CD8-positive, alpha-beta memory T cell (primary cell): Measurements from ENCODE around the gene NOVA2. TPM values are rescaled to one million over a fixed set of nuclear protein-coding genes. Genes with fewer than 3 reads are reported as not detected.

ENCODE experiments used
- CTCF ChIA-PET: fragments of 350-600 bp; sonication (Branson Sonifier 250); formaldehyde crosslinking; loops from one replicate; lab custom pipeline; 2021; ENCODE audit warnings: antibody characterized with exemption; lab: Charles Lee
- POLR2A ChIA-PET: fragments of 350-600 bp; sonication (Branson Sonifier 250); formaldehyde crosslinking; loops from one replicate; lab custom pipeline; 2021; ENCODE audit warnings: antibody characterized with exemption; lab: Charles Lee
- DNase-seq, 5 donors: peaks; one replicate each; pipeline versions ENCODE4 v3.0.0 to v3.0.0-alpha.2; 2020 to 2022; ENCODE audit warnings: mixed read lengths in 1 of 5
- H3K27ac ChIP-seq: one replicate; pipeline ENCODE4 v1.7.0; 2013; ENCODE audit warnings: low read depth, mild to moderate bottlenecking, low read length, moderate library complexity
- H3K27me3 ChIP-seq: 2 replicates; pipeline ENCODE4 v1.7.0; 2013; ENCODE audit warnings: low read length, mild to moderate bottlenecking; ENCODE audit not compliant: insufficient read depth, poor library complexity, severe bottlenecking
- H3K36me3 ChIP-seq: 2 replicates; pipeline ENCODE4 v1.7.0; 2013; ENCODE audit warnings: mild to moderate bottlenecking, low read length, moderate library complexity; ENCODE audit not compliant: insufficient read depth
- H3K4me1 ChIP-seq: 2 replicates; pipeline ENCODE4 v1.7.0; 2013; ENCODE audit warnings: mild to moderate bottlenecking, low read length, moderate library complexity; ENCODE audit not compliant: insufficient read depth
- H3K4me3 ChIP-seq: 2 replicates; pipeline ENCODE4 v1.7.0; 2013; ENCODE audit warnings: mild to moderate bottlenecking, low read length
- H3K9me3 ChIP-seq: 2 replicates; pipeline ENCODE4 v1.7.0; 2013; ENCODE audit warnings: mild to moderate bottlenecking, low read length
- H3K27ac Mint-ChIP-seq, 8 donors: one replicate each; pipeline ENCODE4 v1.8.0; 2020 to 2021; ENCODE audit warnings: mixed read lengths in 8 of 8, mild to moderate bottlenecking in 6 of 8, inconsistent platforms in 3 of 8, moderate library complexity in 3 of 8
- H3K27me3 Mint-ChIP-seq, 2 donors: one replicate each; pipeline ENCODE4 v1.8.0; 2020 to 2021; ENCODE audit warnings: mixed read lengths in 2 of 2, mild to moderate bottlenecking in 1 of 2, moderate library complexity in 1 of 2
- H3K36me3 Mint-ChIP-seq, 3 donors: one replicate each; pipeline ENCODE4 v1.8.0; 2020 to 2021; ENCODE audit warnings: mixed read lengths in 3 of 3, inconsistent platforms in 1 of 3, mild to moderate bottlenecking in 1 of 3
- H3K4me1 Mint-ChIP-seq, 3 donors: one replicate each; pipeline ENCODE4 v1.8.0; 2020 to 2021; ENCODE audit warnings: mixed read lengths in 3 of 3, inconsistent platforms in 1 of 3, mild to moderate bottlenecking in 1 of 3
- H3K4me3 Mint-ChIP-seq, 7 donors: one replicate each; pipeline ENCODE4 v1.8.0; 2020 to 2021; ENCODE audit warnings: mixed read lengths in 7 of 7, mild to moderate bottlenecking in 6 of 7, moderate library complexity in 4 of 7, inconsistent platforms in 2 of 7
- H3K9me3 Mint-ChIP-seq, 5 donors: one replicate each; pipeline ENCODE4 v1.8.0; 2020 to 2022; ENCODE audit warnings: mixed read lengths in 5 of 5, mild to moderate bottlenecking in 3 of 5, moderate library complexity in 2 of 5, inconsistent platforms in 1 of 5
- polyA plus RNA-seq: library from polyadenylated mRNA; unstranded; fragments of 300-500 nt; fragmentation: Illumina TruSeq; gene quantifications from one replicate; pipeline ENCODE4 v1.2.3, GENCODE V29; 2021
- total RNA-seq, 2 experiments: library from RNA; stranded (reverse); gene quantifications; one replicate each; pipeline ENCODE4 v1.2.3, GENCODE V29; 2021

NOVA2 gene
- total and polyA plus RNA-seq, 3 experiments from 2014 or later, result not detected

DNA sequence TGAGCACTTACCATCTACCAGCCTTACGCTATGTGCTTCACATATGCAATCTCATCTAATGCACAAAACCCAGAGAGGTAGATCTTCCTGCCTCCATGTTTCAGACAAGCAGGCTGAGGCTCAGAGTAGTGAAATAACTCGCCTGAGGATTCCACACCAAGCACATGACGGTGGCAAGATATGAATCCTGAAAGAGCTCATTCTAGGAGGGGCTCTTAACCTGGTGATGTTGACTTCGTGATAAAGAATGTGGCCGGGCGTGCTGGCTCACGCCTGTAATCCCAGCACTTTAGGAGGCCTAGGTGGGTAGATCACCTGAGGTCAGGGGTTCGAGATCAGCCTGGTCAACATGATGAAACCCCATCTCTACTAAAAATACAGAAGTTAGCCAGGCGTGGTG lies 5.0 kb downstream of the NOVA2 start:
- ChIA-PET CTCF (no interaction called here), POLR2A (no interaction called here)
- DNase-seq, result no peak
- Mint-ChIP-seq H3K27me3 (peaks cover 48 to 75% of the 10 kb centered on the region in 2 donors), H3K36me3 (peaks cover 0 to 7% (median 0%) of the 10 kb centered on the region in 3 donors), H3K27ac (no peak overlapping the region), H3K4me1 (peaks cover 12 to 15% (median 14%) of the 10 kb centered on the region in 3 donors), H3K4me3 (no peak overlapping the region), H3K9me3 (no peaks in the 10 kb centered on the region)
- H3K36me3 ChIP-seq, result no peaks in the 10 kb centered on the region
- no peaks in the 10 kb centered on the region for H3K9me3 ChIP-seq
- no peak overlapping the region for H3K27ac ChIP-seq
- peaks cover 27% of the 10 kb centered on the region for H3K27me3 ChIP-seq
- peaks cover 16% of the 10 kb centered on the region for H3K4me1 ChIP-seq
- H3K4me3 ChIP-seq, result no peak overlapping the region

DNA sequence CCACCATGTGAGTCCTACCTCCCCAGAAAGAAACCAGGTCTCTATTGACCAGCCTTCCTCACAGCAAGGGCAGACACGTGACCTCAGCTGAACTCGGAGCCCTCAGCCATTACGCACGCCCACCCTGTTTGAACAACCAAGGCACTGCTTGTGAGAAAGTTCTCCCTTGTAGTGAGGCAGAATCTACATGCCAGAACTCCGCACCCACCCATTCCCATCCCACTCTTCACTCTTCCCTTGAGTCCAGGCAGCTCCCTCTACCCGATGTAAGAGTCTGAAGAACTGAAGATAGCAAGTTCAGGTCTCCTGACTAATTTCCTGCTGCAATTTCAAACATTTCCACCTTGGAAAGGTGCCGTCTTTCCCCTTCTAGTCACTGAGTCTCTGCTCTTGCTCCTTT lies 6.4 kb downstream of the NOVA2 start:
- H3K27me3 ChIP-seq, result peaks cover 21% of the 10 kb centered on the region
- H3K4me3 ChIP-seq, result no peak overlapping the region
- DNase-seq, result no peak
- no peaks in the 10 kb centered on the region for H3K36me3 ChIP-seq
- peaks cover 11% of the 10 kb centered on the region for H3K4me1 ChIP-seq
- Mint-ChIP-seq H3K9me3 (no peaks in the 10 kb centered on the region), H3K4me3 (no peak overlapping the region), H3K27ac (no peak overlapping the region), H3K27me3 (peaks cover 44 to 80% of the 10 kb centered on the region in 2 donors), H3K4me1 (peaks cover 6 to 9% (median 8%) of the 10 kb centered on the region in 3 donors), H3K36me3 (peaks cover 0 to 5% (median 0%) of the 10 kb centered on the region in 3 donors)
- ChIA-PET CTCF (no interaction called here), POLR2A (no interaction called here)
- no peak overlapping the region for H3K27ac ChIP-seq
- H3K9me3 ChIP-seq, result no peaks in the 10 kb centered on the region

DNA sequence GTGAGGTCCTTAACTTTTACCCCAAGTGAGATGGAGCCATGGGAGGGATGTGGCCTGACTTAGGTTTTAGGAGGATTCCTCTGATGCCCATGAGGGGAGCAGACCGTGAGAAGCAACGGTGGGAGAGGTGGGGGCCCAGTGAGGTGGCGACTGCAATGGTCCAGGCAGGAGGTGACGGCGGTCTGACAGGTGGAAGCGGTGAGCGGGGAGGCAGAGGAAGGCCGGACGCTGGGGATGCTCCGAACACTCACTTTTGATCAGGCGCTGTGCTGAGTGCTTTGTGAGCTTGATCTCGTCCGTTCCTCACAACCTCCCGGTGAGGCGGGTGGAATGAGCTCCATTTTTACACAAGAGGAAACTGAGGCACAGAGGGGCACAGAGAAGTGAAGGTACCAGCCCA lies 11.6 kb downstream of the NOVA2 start:
- no peaks in the 10 kb centered on the region for H3K9me3 Mint-ChIP-seq

DNA sequence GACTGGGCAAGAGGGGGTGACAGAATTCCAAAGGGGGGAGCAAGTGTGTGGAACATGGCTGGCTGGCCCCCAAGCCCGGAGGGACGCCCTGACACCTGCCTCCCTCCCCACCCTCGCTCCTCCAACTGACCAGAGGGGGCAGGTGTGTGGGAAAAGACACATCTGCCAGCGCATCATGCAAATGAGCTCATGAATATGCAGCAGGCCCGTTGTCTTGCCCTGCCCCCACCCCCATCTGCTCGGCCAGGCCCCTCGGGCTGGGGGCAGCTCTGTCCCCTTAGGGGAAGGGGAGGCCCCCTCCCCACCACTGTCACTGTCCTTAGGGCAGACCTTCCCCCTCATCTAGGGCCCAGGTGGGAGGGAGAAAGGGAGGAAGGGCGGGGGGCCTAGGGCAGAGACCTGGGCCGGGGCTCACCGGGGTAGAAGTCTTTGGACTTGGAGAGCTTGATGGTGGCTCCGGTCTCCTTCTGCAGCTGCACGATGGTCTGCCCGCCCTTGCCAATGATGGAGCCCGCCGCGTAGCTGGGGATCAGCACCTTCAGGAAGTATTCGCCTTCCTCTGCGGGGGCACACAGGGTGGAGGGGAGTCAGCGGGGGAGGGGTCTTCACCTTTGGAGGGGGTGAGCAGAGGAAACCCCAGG lies 12.9 kb downstream of the NOVA2 start:
- Histone ChIP-seq H3K9me3 (no peaks in the 10 kb centered on the region), H3K4me1 (no peaks in the 10 kb centered on the region), H3K27ac (no peak overlapping the region), H3K27me3 (peaks cover 6% of the 10 kb centered on the region), H3K4me3 (no peak overlapping the region), H3K36me3 (no peaks in the 10 kb centered on the region)
- no peak for DNase-seq
- Mint-ChIP-seq H3K4me1 (no peaks in the 10 kb centered on the region), H3K27me3 (peaks cover 31 to 70% of the 10 kb centered on the region in 2 donors), H3K9me3 (no peaks in the 10 kb centered on the region), H3K4me3 (no peak overlapping the region), H3K27ac (no peak overlapping the region), H3K36me3 (peaks cover 0 to 5% (median 4%) of the 10 kb centered on the region in 3 donors)
- CTCF ChIA-PET, result no interaction called here
- POLR2A ChIA-PET, result no interaction called here

More for the DNA sequence above, 11.6 kb downstream of the NOVA2 start:
- H3K4me3 Mint-ChIP-seq, result no peak overlapping the region
- no peaks in the 10 kb centered on the region for H3K4me1 Mint-ChIP-seq
- CTCF ChIA-PET, result no interaction called here
- Histone ChIP-seq H3K27me3 (peaks cover 6% of the 10 kb centered on the region), H3K4me3 (no peak overlapping the region), H3K4me1 (no peaks in the 10 kb centered on the region), H3K36me3 (no peaks in the 10 kb centered on the region), H3K9me3 (no peaks in the 10 kb centered on the region), H3K27ac (no peak overlapping the region)
- POLR2A ChIA-PET, result no interaction called here
- no peak for DNase-seq
- no peak overlapping the region for H3K27ac Mint-ChIP-seq
- peaks cover 0 to 5% (median 4%) of the 10 kb centered on the region in 3 donors for H3K36me3 Mint-ChIP-seq
- H3K27me3 Mint-ChIP-seq, result peaks cover 27 to 73% of the 10 kb centered on the region in 2 donors

DNA sequence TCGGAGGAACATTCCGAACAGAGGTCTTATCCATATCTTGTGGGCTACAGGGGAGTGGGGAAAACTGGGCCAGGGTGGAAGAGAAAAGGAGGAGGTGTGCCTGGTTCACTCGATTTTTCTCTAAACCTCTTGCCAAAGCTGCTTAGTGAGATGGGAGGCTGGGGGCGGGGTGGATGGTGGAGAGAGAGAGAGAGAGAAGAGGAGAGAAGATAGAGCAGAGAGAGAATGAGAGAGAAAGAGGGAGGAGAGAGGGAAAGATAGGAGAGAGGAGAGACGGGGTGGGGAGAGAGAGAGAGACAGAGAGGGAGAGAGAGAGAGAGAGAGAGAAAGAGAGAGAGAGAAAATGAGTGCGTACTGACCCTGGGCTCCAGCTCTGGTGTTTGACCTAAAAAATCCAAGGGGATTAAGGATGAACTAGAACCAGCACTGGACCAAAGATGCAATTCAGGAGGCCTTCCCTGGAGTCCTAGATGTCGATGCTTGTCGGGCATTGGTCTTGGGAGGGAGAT lies 14.1 kb downstream of the NOVA2 start:
- H3K4me3 ChIP-seq, result no peak overlapping the region
- Mint-ChIP-seq H3K4me1 (no peaks in the 10 kb centered on the region), H3K36me3 (peaks cover 0 to 13% (median 5%) of the 10 kb centered on the region in 3 donors), H3K27me3 (peaks cover 40 to 69% of the 10 kb centered on the region in 2 donors), H3K27ac (no peak overlapping the region), H3K4me3 (no peak overlapping the region), H3K9me3 (no peaks in the 10 kb centered on the region)
- H3K27ac ChIP-seq, result no peak overlapping the region
- H3K9me3 ChIP-seq, result no peaks in the 10 kb centered on the region
- DNase-seq, result no peak
- no peaks in the 10 kb centered on the region for H3K4me1 ChIP-seq
- peaks cover 6% of the 10 kb centered on the region for H3K27me3 ChIP-seq
- CTCF ChIA-PET, result no interaction called here
- POLR2A ChIA-PET, result no interaction called here
- no peaks in the 10 kb centered on the region for H3K36me3 ChIP-seq

DNA sequence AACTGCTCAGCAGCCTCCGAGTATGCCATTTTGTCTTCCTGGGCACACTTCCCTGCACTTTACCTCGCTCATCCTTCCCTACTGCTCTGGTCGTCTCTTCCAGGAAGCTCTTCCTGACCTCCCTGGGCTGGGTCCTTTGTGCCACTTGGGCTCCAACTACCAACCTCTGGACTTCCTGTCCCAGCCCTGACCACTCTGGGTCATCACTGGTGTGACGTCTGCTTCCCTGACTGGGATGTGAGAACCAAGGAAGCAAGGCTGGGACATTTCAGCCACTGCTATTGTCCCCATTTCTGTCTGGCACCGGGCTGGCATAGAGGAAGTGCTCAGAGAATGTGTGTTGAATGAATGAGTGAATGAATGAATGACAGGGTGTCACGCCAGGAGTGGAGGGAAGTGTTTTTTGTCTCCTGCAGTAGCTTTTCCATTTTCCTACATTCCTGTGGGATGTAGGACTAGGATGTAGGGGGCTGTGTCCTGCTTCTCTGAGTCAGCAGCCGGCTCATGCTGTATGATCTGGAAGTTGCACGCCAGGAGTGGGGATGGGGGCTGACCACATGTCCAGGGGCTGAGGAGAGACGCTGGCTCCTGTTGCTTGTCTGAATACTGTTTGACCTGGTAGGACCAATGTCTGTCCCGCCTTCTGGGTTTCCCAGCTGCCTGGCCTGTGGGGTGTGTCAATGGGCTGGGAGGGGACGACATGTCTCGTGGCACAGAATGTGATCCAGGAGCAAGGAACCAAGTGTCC lies 14.7 kb downstream of the NOVA2 start:
- Mint-ChIP-seq H3K27ac (no peak overlapping the region), H3K27me3 (peaks cover 42 to 66% of the 10 kb centered on the region in 2 donors), H3K36me3 (peaks cover 0 to 13% (median 5%) of the 10 kb centered on the region in 3 donors), H3K4me1 (no peaks in the 10 kb centered on the region), H3K9me3 (no peaks in the 10 kb centered on the region), H3K4me3 (no peak overlapping the region)
- ChIA-PET CTCF (no interaction called here), POLR2A (no interaction called here)
- H3K36me3 ChIP-seq, result no peaks in the 10 kb centered on the region
- H3K27ac ChIP-seq, result no peak overlapping the region
- DNase-seq, result no peak
- H3K27me3 ChIP-seq, result peaks cover 6% of the 10 kb centered on the region
- H3K4me3 ChIP-seq, result no peak overlapping the region
- no peaks in the 10 kb centered on the region for H3K9me3 ChIP-seq
- no peaks in the 10 kb centered on the region for H3K4me1 ChIP-seq

DNA sequence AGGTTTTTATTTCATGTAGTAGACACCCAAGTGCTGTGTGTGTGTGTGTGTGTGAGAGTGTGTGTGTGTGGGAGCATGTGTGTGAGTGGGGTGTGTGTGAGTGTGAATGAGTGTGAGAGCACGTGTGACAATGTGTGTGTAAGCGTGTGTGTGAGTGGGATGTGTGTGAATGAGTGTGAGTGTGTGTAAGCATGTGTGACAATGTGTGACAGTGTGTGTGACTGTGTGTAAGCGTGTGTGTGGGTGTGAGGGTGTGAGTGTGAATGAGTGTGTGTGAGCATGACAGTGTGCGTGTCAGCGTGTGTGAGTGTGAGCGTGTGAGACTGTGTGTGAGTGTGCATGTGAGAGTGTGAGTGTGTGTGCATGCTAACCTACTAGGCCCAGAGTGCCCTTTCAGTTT lies 15.3 kb downstream of the NOVA2 start:
- Histone ChIP-seq H3K9me3 (no peaks in the 10 kb centered on the region), H3K36me3 (no peaks in the 10 kb centered on the region), H3K4me3 (no peak overlapping the region), H3K27me3 (peaks cover 7% of the 10 kb centered on the region), H3K4me1 (peaks cover 1% of the 10 kb centered on the region), H3K27ac (no peak overlapping the region)
- Mint-ChIP-seq H3K36me3 (peaks cover 0 to 13% (median 5%) of the 10 kb centered on the region in 3 donors), H3K27me3 (peaks cover 46 to 62% of the 10 kb centered on the region in 2 donors), H3K4me3 (no peak overlapping the region), H3K9me3 (peaks cover 0 to 2% (median 0%) of the 10 kb centered on the region in 5 donors), H3K27ac (no peak overlapping the region), H3K4me1 (peaks cover under 1% of the 10 kb centered on the region in 3 donors)
- no peak for DNase-seq
- POLR2A ChIA-PET, result no interaction called here
- CTCF ChIA-PET, result no interaction called here
